Endothelial cell of umbilical vein (primary cell): ENCODE measurements around the gene KIAA1217. TPM values are rescaled to one million over a fixed set of nuclear protein-coding genes. Genes with fewer than 3 reads are reported as not detected.

Source experiments
- BruUV-seq: library from RNA; stranded (reverse); fragments of 400-500 nt; replicated peaks from 2 replicates; lab custom pipeline; 2021; lab: Mats Ljungman, UMichigan
- CTCF ChIA-PET: fragments of 300-600, 350-600 bp; sonication (Branson Sonifier 250); formaldehyde crosslinking; loops from one replicate; lab custom pipeline; 2021; ENCODE audit warnings: antibody characterized with exemption, inconsistent platforms; lab: Charles Lee
- POLR2A ChIA-PET: fragments of 300-600, 350-600 bp; sonication (Branson Sonifier 250); formaldehyde crosslinking; loops from one replicate; lab custom pipeline; 2021; ENCODE audit warnings: antibody characterized with exemption, inconsistent platforms; lab: Charles Lee
- DNase-seq: peaks from one replicate; pipeline ENCODE4 v3.0.0-alpha.2; 2011; ENCODE audit warnings: low read depth, low spot score
- FAIRE-seq: peaks from 2 replicates; lab custom pipeline; 2011; peaks lifted over from hg19 to GRCh38; lab: Jason Lieb, UNC
- H2AFZ ChIP-seq: 2 replicates; pipeline ENCODE4 v1.6.0; 2012; ENCODE audit warnings: low read depth, low read length, control low read depth, inconsistent platforms
- H3K27ac ChIP-seq: 2 replicates; pipeline ENCODE4 v1.5.1; 2011; ENCODE audit warnings: low read depth, mild to moderate bottlenecking, control low read depth, low read length, moderate library complexity; ENCODE audit not compliant: insufficient read depth
- H3K27me3 ChIP-seq, 2 experiments: 2 replicates each; pipeline versions ENCODE4 v1.6.0 to v1.6.1; 2011; ENCODE audit warnings: low read length in 2 of 2, mixed read lengths in 1 of 2; ENCODE audit not compliant: control insufficient read depth in 2 of 2, insufficient read depth in 2 of 2
- H3K36me3 ChIP-seq, 2 experiments: 2 replicates in 1 of 2; 3 replicates in 1 of 2; pipeline ENCODE4 v1.5.1; 2011; ENCODE audit warnings: low read length in 2 of 2, mild to moderate bottlenecking in 1 of 2, moderate library complexity in 1 of 2; ENCODE audit not compliant: control insufficient read depth in 2 of 2, insufficient read depth in 2 of 2; ENCODE audit errors: extremely low read depth in 1 of 2
- H3K4me1 ChIP-seq: 3 replicates; pipeline ENCODE4 v1.5.1; 2011; ENCODE audit warnings: mild to moderate bottlenecking, low read length; ENCODE audit not compliant: control insufficient read depth, insufficient read depth; ENCODE audit errors: extremely low read depth
- H3K4me2 ChIP-seq: 2 replicates; pipeline ENCODE4 v1.6.1; 2011; ENCODE audit warnings: low read length, control low read depth, mixed read lengths; ENCODE audit not compliant: insufficient read depth
- H3K4me3 ChIP-seq, 3 experiments: fragments of 200-600 bp in 1 of 3; sonication (generic), shearing (Covaris generic) in 1 of 3; replicated peaks in 1 of 3; 2 replicates each; pipeline ENCODE4 v1.5.1; 2011 to 2016; ENCODE audit warnings: control low read depth in 3 of 3, low read length in 3 of 3, mild to moderate bottlenecking in 2 of 3, inconsistent platforms in 1 of 3, low read depth in 1 of 3, moderate library complexity in 1 of 3; ENCODE audit not compliant: insufficient read depth in 1 of 3
- H3K79me2 ChIP-seq: 2 replicates; pipeline ENCODE4 v1.6.0; 2012; ENCODE audit warnings: low read length, inconsistent platforms; ENCODE audit not compliant: control insufficient read depth, insufficient read depth
- H3K9ac ChIP-seq: replicated peaks from 2 replicates; pipeline ENCODE3; 2011; ENCODE audit warnings: low read length, control low read depth; ENCODE audit not compliant: insufficient read depth; ENCODE audit errors: extremely low read depth
- H3K9me1 ChIP-seq: replicated peaks from 3 replicates; pipeline ENCODE4 v1.6.0; 2011; ENCODE audit warnings: mild to moderate bottlenecking, low read length; ENCODE audit not compliant: control insufficient read depth, insufficient read depth; ENCODE audit errors: extremely low read depth
- H3K9me3 ChIP-seq: replicated peaks from 2 replicates; pipeline ENCODE4 v1.5.1; 2012; ENCODE audit warnings: low read length, inconsistent platforms; ENCODE audit not compliant: control insufficient read depth, insufficient read depth
- H4K20me1 ChIP-seq: replicated peaks from 2 replicates; pipeline ENCODE3; 2011; ENCODE audit warnings: mild to moderate bottlenecking, low read length; ENCODE audit not compliant: control insufficient read depth, insufficient read depth; ENCODE audit errors: extremely low read depth
- CTCF ChIP-seq, 2 donors: IDR thresholded peaks; 1 replicate in 1 of 2; 2 replicates in 1 of 2; pipeline ENCODE4 v1.5.1; 2011; ENCODE audit warnings: low read length in 2 of 2, mild to moderate bottlenecking in 2 of 2, moderate library complexity in 2 of 2, control low read depth in 1 of 2, inconsistent platforms in 1 of 2, low read depth in 1 of 2; ENCODE audit not compliant: insufficient read depth in 1 of 2; ENCODE audit errors: extremely low read depth in 1 of 2
- EZH2 ChIP-seq: IDR thresholded peaks from 2 replicates; pipeline ENCODE4 v1.6.1; 2012; ENCODE audit warnings: borderline replicate concordance, low read depth, mild to moderate bottlenecking, moderate library complexity, low read length, inconsistent platforms; ENCODE audit not compliant: severe bottlenecking
- FOS ChIP-seq: IDR thresholded peaks from 2 replicates; pipeline ENCODE4 v1.6.1; 2011; ENCODE audit warnings: mild to moderate bottlenecking, low read length, moderate library complexity, borderline replicate concordance; ENCODE audit not compliant: insufficient read depth
- GATA2 ChIP-seq: IDR thresholded peaks from 2 replicates; pipeline ENCODE4 v1.7.0; 2011; ENCODE audit warnings: low read depth, mild to moderate bottlenecking, moderate library complexity, mixed read lengths, low read length; ENCODE audit not compliant: insufficient read length, insufficient read depth
- JUN ChIP-seq: IDR thresholded peaks from 2 replicates; pipeline ENCODE4 v1.6.1; 2011; ENCODE audit warnings: borderline replicate concordance, low read depth; ENCODE audit not compliant: insufficient read length, insufficient read depth
- MYC ChIP-seq: IDR thresholded peaks from one replicate; pipeline ENCODE4 v1.6.1; 2011; ENCODE audit warnings: mild to moderate bottlenecking, low read depth, low read length
- POLR2A ChIP-seq: IDR thresholded peaks from 2 replicates; pipeline ENCODE4 v1.6.1; 2012; ENCODE audit warnings: low read depth, mild to moderate bottlenecking, control low read depth, low read length
- POLR2AphosphoS5 ChIP-seq: IDR thresholded peaks from 2 replicates; pipeline ENCODE4 v1.6.1; 2012; ENCODE audit warnings: low read depth, mild to moderate bottlenecking, control low read depth, low read length, moderate library complexity; ENCODE audit not compliant: insufficient read depth
- dilution Hi-C: fragments of 300-500 bp; cut with MboI; formaldehyde crosslinking; loops from one replicate; pipeline ENCODE4 v1.15.0; 2019; ENCODE audit warnings: low sequenced_read_pairs; ENCODE audit not compliant: extremely low pct_ligation_motif_present
- intact Hi-C: fragments of 100-400 bp; cut with micrococcal nuclease; formaldehyde crosslinking; loops from one replicate; pipeline ENCODE4 v1.10.0; 2022
- polyA plus RNA-seq, 4 experiments: library from polyadenylated mRNA; depleted of rRNA in 3 of 4; stranded (reverse) in 3 of 4; unstranded in 1 of 4; fragments of >200 nt; gene quantifications; 2 replicates each; pipeline versions ENCODE4 v1.2.1 to v1.2.3, GENCODE V29; 2011 to 2012; ENCODE audit warnings: missing spikeins in 1 of 4
- total RNA-seq: library from RNA; stranded (reverse); gene quantifications from 2 replicates; pipeline ENCODE4 v1.2.3, GENCODE V29; 2021
- TF ChIP-seq, protein P1 (sequence below): IDR thresholded peaks from 2 replicates; pipeline ENCODE4 v1.6.1; 2011; ENCODE audit not compliant: insufficient read depth, insufficient read length

Gene KIAA1217
- total and polyA plus RNA-seq, 2 donors (not counting 3 experiments of a cell fraction or from before 2014, with no cell fraction given) = 0.83 to 10.3 TPM

DNA sequence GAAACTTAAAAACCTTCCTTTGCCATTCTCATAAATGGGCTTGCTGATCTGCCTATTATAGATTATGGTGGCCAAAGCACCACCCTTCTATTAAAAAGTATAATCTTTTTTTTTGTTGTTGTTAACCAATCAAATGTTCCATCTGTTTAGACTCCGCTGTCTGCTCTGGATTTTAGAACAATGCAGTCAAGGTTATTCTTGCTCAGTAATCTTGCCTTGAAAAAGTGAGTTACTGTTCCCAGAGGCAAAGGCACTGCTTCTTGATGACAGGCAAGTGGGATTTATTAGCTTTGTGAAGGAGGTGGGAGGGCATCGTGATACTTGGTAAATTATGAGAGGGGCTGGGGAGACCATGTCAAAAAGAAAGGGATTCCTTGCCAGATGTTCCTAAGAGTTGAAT is 143.5 kb downstream of the KIAA1217 start:
- H3K4me1 ChIP-seq = no peaks in the 10 kb centered on the region
- no peak for TF ChIP-seq GATA2
- TF ChIP-seq FOS = no peak
- no peak for TF ChIP-seq CTCF (IDR thresholded peaks at IDR 0.05; ENCODE audit: extremely low read depth in 1 of 2, insufficient read depth in 1 of 2, low read depth in 1 of 2, low read length in 2 of 2)
- no peak for TF ChIP-seq MYC
- no peak for TF ChIP-seq POLR2AphosphoS5
- no peak for TF ChIP-seq POLR2A
- TF ChIP-seq JUN = no peak
- TF ChIP-seq EZH2 = no peak
- TF ChIP-seq, protein P1, sequence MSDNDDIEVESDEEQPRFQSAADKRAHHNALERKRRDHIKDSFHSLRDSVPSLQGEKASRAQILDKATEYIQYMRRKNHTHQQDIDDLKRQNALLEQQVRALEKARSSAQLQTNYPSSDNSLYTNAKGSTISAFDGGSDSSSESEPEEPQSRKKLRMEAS = no peak
- FAIRE-seq = no peak
- H3K9ac ChIP-seq = no peak overlapping the region
- no peaks in the 10 kb centered on the region for H3K27me3 ChIP-seq
- no peak for DNase-seq
- no peaks in the 10 kb centered on the region for H3K9me3 ChIP-seq
- H2AFZ ChIP-seq = no peak overlapping the region
- H3K9me1 ChIP-seq = no peaks in the 10 kb centered on the region
- H3K36me3 ChIP-seq = no peaks in the 10 kb centered on the region
- BruUV-seq = no TSS peak
- intact Hi-C loops (no loop called here), dilution Hi-C loops (no loop called here)
- H3K4me3 ChIP-seq = no peak overlapping the region
- CTCF ChIA-PET = no interaction called here
- POLR2A ChIA-PET = no interaction called here
- H3K27ac ChIP-seq = no peak overlapping the region
- H4K20me1 ChIP-seq = no peaks in the 10 kb centered on the region
- H3K4me2 ChIP-seq = no peak overlapping the region
- no peaks in the 10 kb centered on the region for H3K79me2 ChIP-seq
